SK-N-SH treated with all-trans-retinoic acid at 6 μM for 48 hours (cell line): ENCODE measurements around the gene KCNQ5.

Experiments
- ATAC-seq: fragments of 200-7000 bp; cut with Tn5 transposase; 3 replicates; pipeline ENCODE4 v1.9.1; 2020; ENCODE audit warnings: mild to moderate bottlenecking, moderate library complexity
- ARNTL ChIP-seq: fragments of 450-650 bp; formaldehyde crosslinking; IDR thresholded peaks from 2 replicates; pipeline ENCODE4 v1.5.0; 2020; ENCODE audit warnings: low read depth, mild to moderate bottlenecking, moderate library complexity, borderline replicate concordance
- BACH2 ChIP-seq: fragments of 250-450 bp; sonication (Bioruptor Pico); IDR thresholded peaks from 2 replicates; pipeline ENCODE4 v1.9.0; 2021; ENCODE audit warnings: mild to moderate bottlenecking, borderline replicate concordance
- CREB5 ChIP-seq: fragments of 250-450 bp; sonication (Bioruptor Pico); IDR thresholded peaks from 2 replicates; pipeline ENCODE4 v1.5.1; 2020; ENCODE audit warnings: low read depth, mild to moderate bottlenecking, moderate library complexity
- CSDC2 ChIP-seq: fragments of 250-450 bp; sonication (Bioruptor Pico); IDR thresholded peaks from 2 replicates; pipeline ENCODE4 v1.5.0; 2020; ENCODE audit warnings: mild to moderate bottlenecking, moderate library complexity
- CSRNP3 ChIP-seq: fragments of 250-450 bp; sonication (Bioruptor Pico); IDR thresholded peaks from 2 replicates; pipeline ENCODE4 v1.5.1; 2021; ENCODE audit warnings: mild to moderate bottlenecking, moderate library complexity
- GLIS3 ChIP-seq: fragments of 250-450 bp; sonication (Bioruptor Pico); IDR thresholded peaks from 2 replicates; pipeline ENCODE4 v1.5.0; 2020; ENCODE audit warnings: mild to moderate bottlenecking, moderate library complexity
- ISL1 ChIP-seq: fragments of 250-450 bp; sonication (Bioruptor Pico); IDR thresholded peaks from 2 replicates; pipeline ENCODE4 v2.1.2; 2022; ENCODE audit warnings: mild to moderate bottlenecking, moderate library complexity
- PATZ1 ChIP-seq: fragments of 250-450 bp; sonication (Bioruptor Pico); IDR thresholded peaks from 2 replicates; pipeline ENCODE4 v1.8.0; 2020; ENCODE audit warnings: mild to moderate bottlenecking, moderate library complexity, borderline replicate concordance
- POU6F1 ChIP-seq: fragments of 250-450 bp; sonication (Bioruptor Pico); IDR thresholded peaks from 2 replicates; pipeline ENCODE4 v1.8.0; 2021; ENCODE audit warnings: low read depth, mild to moderate bottlenecking, moderate library complexity, borderline replicate concordance
- PPARA ChIP-seq: fragments of 250-450 bp; sonication (Bioruptor Pico); IDR thresholded peaks from 2 replicates; pipeline ENCODE4 v1.5.0; 2020; ENCODE audit warnings: mild to moderate bottlenecking, borderline replicate concordance
- SNAI2 ChIP-seq: fragments of 250-450 bp; sonication (Bioruptor Pico); IDR thresholded peaks from 2 replicates; pipeline ENCODE4 v1.5.0; 2020; ENCODE audit warnings: mild to moderate bottlenecking, moderate library complexity
- TOX ChIP-seq: fragments of 250-450 bp; sonication (Bioruptor Pico); IDR thresholded peaks from 2 replicates; pipeline ENCODE4 v1.8.0; 2021; ENCODE audit warnings: mild to moderate bottlenecking, moderate library complexity, borderline replicate concordance
- TSHZ2 ChIP-seq: fragments of 250-450 bp; sonication (Bioruptor Pico); IDR thresholded peaks from 2 replicates; pipeline ENCODE4 v1.5.0; 2020; ENCODE audit warnings: mild to moderate bottlenecking, moderate library complexity
- ZC3H10 ChIP-seq: fragments of 250-450 bp; sonication (Bioruptor Pico); IDR thresholded peaks from 2 replicates; pipeline ENCODE4 v1.5.1; 2021; ENCODE audit warnings: mild to moderate bottlenecking, moderate library complexity
- ZFP3 ChIP-seq: fragments of 250-450 bp; sonication (Bioruptor Pico); IDR thresholded peaks from 2 replicates; pipeline ENCODE4 v1.5.0; 2020; ENCODE audit warnings: mild to moderate bottlenecking, moderate library complexity
- ZFP30 ChIP-seq: fragments of 450-650 bp; formaldehyde crosslinking; IDR thresholded peaks from 2 replicates; pipeline ENCODE4 v1.5.0; 2022; ENCODE audit warnings: mild to moderate bottlenecking, moderate library complexity
- ZNF565 ChIP-seq: fragments of 450-650 bp; formaldehyde crosslinking; conservative IDR thresholded peaks from 2 replicates; pipeline ENCODE4 v1.5.0; 2020; ENCODE audit warnings: low read depth, mild to moderate bottlenecking, moderate library complexity
- ZNF70 ChIP-seq: fragments of 450-650 bp; formaldehyde crosslinking; IDR thresholded peaks from 2 replicates; pipeline ENCODE4 v1.5.0; 2020; ENCODE audit warnings: mild to moderate bottlenecking, moderate library complexity
- ZNF8 ChIP-seq: fragments of 450-650 bp; formaldehyde crosslinking; IDR thresholded peaks from 2 replicates; pipeline ENCODE4 v1.5.0; 2020; ENCODE audit warnings: mild to moderate bottlenecking, moderate library complexity

The KCNQ5 gene

GRCh38 chr6:73152556-73152955 lies 530.7 kb downstream of the KCNQ5 start:
- no peak for ATAC-seq

GRCh38 chr6:73152966-73153757 lies 531.3 kb downstream of the KCNQ5 start:
- ATAC-seq = no peak
- no peak for TF ChIP-seq PATZ1 (CRISPR knock-in tag)
- no peak for TF ChIP-seq GLIS3 (CRISPR knock-in tag)
- no peak for TF ChIP-seq CSRNP3 (CRISPR knock-in tag)
- TF ChIP-seq CREB5 (CRISPR knock-in tag) = no peak
- TF ChIP-seq ZNF565 (CRISPR knock-in tag) = no peak
- TF ChIP-seq SNAI2 (CRISPR knock-in tag) = no peak
- TF ChIP-seq ZFP3 = no peak
- no peak for TF ChIP-seq PPARA (CRISPR knock-in tag)
- no peak for TF ChIP-seq ZNF8 (CRISPR knock-in tag)
- TF ChIP-seq ZFP30 (CRISPR knock-in tag) = no peak
- no peak for TF ChIP-seq TOX (CRISPR knock-in tag)
- TF ChIP-seq ZC3H10 (CRISPR knock-in tag) = no peak
- no peak for TF ChIP-seq POU6F1 (CRISPR knock-in tag)
- TF ChIP-seq, all 23 proteins: peak for 0

More at GRCh38 chr6:73152556-73152955, 530.7 kb downstream of the KCNQ5 start:
- TF ChIP-seq PATZ1 (CRISPR knock-in tag) (no peak), ZFP30 (CRISPR knock-in tag) (no peak), CSDC2 (CRISPR knock-in tag) (no peak), CREB5 (CRISPR knock-in tag) (no peak), ZFP3 (no peak), ZNF70 (CRISPR knock-in tag) (no peak), ARNTL (CRISPR knock-in tag) (no peak), ISL1 (no peak), TSHZ2 (CRISPR knock-in tag) (no peak), BACH2 (CRISPR knock-in tag) (no peak), ZNF8 (CRISPR knock-in tag) (no peak), GLIS3 (CRISPR knock-in tag) (no peak)
